WTC11 (cell line): Measurements from ENCODE around the gene PTPRJ. TPM values are rescaled to one million over a fixed set of nuclear protein-coding genes. Genes with fewer than 3 reads are reported as not detected.
A peak's percentile ranks its signal among the peaks of the same experiment; 100 is the strongest.

ENCODE experiments used
- ATAC-seq: fragments of 200-7000 bp; cut with Tn5 transposase; 2 replicates; pipeline ENCODE4 v1.10.0; 2021; ENCODE audit warnings: mild to moderate bottlenecking, moderate library complexity
- Bru-seq: library from RNA; stranded (reverse); fragments of 400-500 nt; gene quantifications from one replicate; lab custom pipeline; 2021; lab: Mats Ljungman, UMichigan
- CTCF ChIA-PET: fragments of 300-600 bp; sonication (Branson Sonifier 250); formaldehyde crosslinking; loops from one replicate; lab custom pipeline; 2021; ENCODE audit warnings: antibody characterized with exemption; lab: Charles Lee
- POLR2A ChIA-PET: fragments of 350-600 bp; sonication (Branson Sonifier 250); formaldehyde crosslinking; loops from one replicate; lab custom pipeline; 2021; ENCODE audit warnings: antibody characterized with exemption; lab: Charles Lee
- DNase-seq: peaks from one replicate; pipeline ENCODE4 v3.0.0; 2021; ENCODE audit warnings: low spot score
- H3K27ac Mint-ChIP-seq: 2 replicates; pipeline ENCODE4 v1.8.0; 2021; ENCODE audit warnings: mixed read lengths
- H3K27me3 Mint-ChIP-seq: 2 replicates; pipeline ENCODE4 v1.8.0; 2021; ENCODE audit warnings: low read depth, mild to moderate bottlenecking, moderate library complexity, mixed read lengths
- H3K36me3 Mint-ChIP-seq: 2 replicates; pipeline ENCODE4 v1.8.0; 2021; ENCODE audit warnings: mixed read lengths
- H3K4me1 Mint-ChIP-seq: 2 replicates; pipeline ENCODE4 v1.8.0; 2022; ENCODE audit warnings: mixed read lengths
- H3K4me3 Mint-ChIP-seq: 2 replicates; pipeline ENCODE4 v1.8.0; 2021; ENCODE audit warnings: mild to moderate bottlenecking, moderate library complexity, mixed read lengths
- H3K9me3 Mint-ChIP-seq: 2 replicates; pipeline ENCODE4 v1.8.0; 2021; ENCODE audit warnings: mixed read lengths
- OVOL2 ChIP-seq: fragments of 250-450 bp; sonication (Bioruptor Pico); IDR thresholded peaks from 2 replicates; pipeline ENCODE4 v1.9.0; 2021; ENCODE audit warnings: mild to moderate bottlenecking, borderline replicate concordance
- ZNF416 ChIP-seq: fragments of 250-450 bp; sonication (Bioruptor Pico); IDR thresholded peaks from 2 replicates; pipeline ENCODE4 v1.9.0; 2021; ENCODE audit warnings: mild to moderate bottlenecking, inconsistent platforms
- ZNF423 ChIP-seq: fragments of 250-450 bp; sonication (Bioruptor Pico); IDR thresholded peaks from 2 replicates; pipeline ENCODE4 v2.1.2; 2022; ENCODE audit warnings: mild to moderate bottlenecking, moderate library complexity
- long read RNA-seq, 3 experiments: library from RNA in 1 of 3; library from capped mRNA in 1 of 3; library from polyadenylated mRNA in 1 of 3; unstranded in 2 of 3; stranded (forward) in 1 of 3; transcript quantifications; one replicate each; pipeline ENCODE4 v2.0.0, GENCODE V29; 2021
- total RNA-seq: library from RNA; stranded (reverse); gene quantifications from 3 replicates; pipeline ENCODE4 v1.2.3, GENCODE V29; 2021
- TF ChIP-seq, protein P1 (sequence below): sonication (generic); formaldehyde crosslinking; IDR thresholded peaks from 2 replicates; pipeline ENCODE4 v1.8.0; 2022; ENCODE audit warnings: mild to moderate bottlenecking, missing genetic modification reagents
- TF ChIP-seq, protein P2 (sequence below): sonication (generic); formaldehyde crosslinking; IDR thresholded peaks from 2 replicates; pipeline ENCODE4 v1.8.0; 2022; ENCODE audit warnings: mild to moderate bottlenecking, missing genetic modification reagents
- TF ChIP-seq, protein P3 (sequence below): sonication (generic); formaldehyde crosslinking; IDR thresholded peaks from 2 replicates; pipeline ENCODE4 v1.8.1; 2022; ENCODE audit warnings: low read depth, missing genetic modification reagents, borderline replicate concordance
- TF ChIP-seq, protein P4 (sequence below): sonication (generic); formaldehyde crosslinking; IDR thresholded peaks from 2 replicates; pipeline ENCODE4 v1.8.1; 2023; ENCODE audit warnings: mild to moderate bottlenecking, missing genetic modification reagents, moderate library complexity
- TF ChIP-seq, protein P5 (sequence below): sonication (generic); formaldehyde crosslinking; IDR thresholded peaks from 2 replicates; pipeline ENCODE4 v1.8.1; 2022; ENCODE audit warnings: mild to moderate bottlenecking, missing genetic modification reagents, moderate library complexity, borderline replicate concordance
- TF ChIP-seq, protein P6 (sequence below): sonication (generic); formaldehyde crosslinking; IDR thresholded peaks from 2 replicates; pipeline ENCODE4 v1.8.1; 2022; ENCODE audit warnings: missing genetic modification reagents, borderline replicate concordance
- TF ChIP-seq, protein P7 (sequence below): sonication (generic); formaldehyde crosslinking; IDR thresholded peaks from 2 replicates; pipeline ENCODE4 v1.8.1; 2023; ENCODE audit warnings: mild to moderate bottlenecking, missing genetic modification reagents, borderline replicate concordance
- TF ChIP-seq, protein P8 (sequence below): sonication (generic); formaldehyde crosslinking; conservative IDR thresholded peaks from 2 replicates; pipeline ENCODE4 v1.8.1; 2023; ENCODE audit warnings: mild to moderate bottlenecking, low read depth, missing genetic modification reagents, moderate library complexity
- TF ChIP-seq, protein P9 (sequence below): sonication (generic); formaldehyde crosslinking; IDR thresholded peaks from 2 replicates; pipeline ENCODE4 v1.8.0; 2022; ENCODE audit warnings: mild to moderate bottlenecking, missing genetic modification reagents
- TF ChIP-seq, protein P10 (sequence below): sonication (generic); formaldehyde crosslinking; IDR thresholded peaks from 2 replicates; pipeline ENCODE4 v1.8.1; 2023; ENCODE audit warnings: mild to moderate bottlenecking, missing genetic modification reagents

The PTPRJ gene
- 17.1 to 19.5 TPM (median 17.9 TPM) in 3 replicates for total RNA-seq
- Bru-seq, nascent RNA, result percentile 69 among the genes with signal in this experiment
- long read RNA-seq, experiment 1, partial matches to known transcripts, result 14 of 55 reads
- long read RNA-seq, experiment 1, other reads (novel, unspliced or antisense), result 38 of 55 reads
- long read RNA-seq, experiment 2, partial matches to known transcripts, result 18 of 31 reads
- long read RNA-seq, experiment 2, other reads (novel, unspliced or antisense), result 12 of 31 reads
- long read RNA-seq, experiment 3, partial matches to known transcripts, result 1 of 2 reads
- long read RNA-seq, experiment 3, other reads (novel, unspliced or antisense), result 1 of 2 reads

DNA sequence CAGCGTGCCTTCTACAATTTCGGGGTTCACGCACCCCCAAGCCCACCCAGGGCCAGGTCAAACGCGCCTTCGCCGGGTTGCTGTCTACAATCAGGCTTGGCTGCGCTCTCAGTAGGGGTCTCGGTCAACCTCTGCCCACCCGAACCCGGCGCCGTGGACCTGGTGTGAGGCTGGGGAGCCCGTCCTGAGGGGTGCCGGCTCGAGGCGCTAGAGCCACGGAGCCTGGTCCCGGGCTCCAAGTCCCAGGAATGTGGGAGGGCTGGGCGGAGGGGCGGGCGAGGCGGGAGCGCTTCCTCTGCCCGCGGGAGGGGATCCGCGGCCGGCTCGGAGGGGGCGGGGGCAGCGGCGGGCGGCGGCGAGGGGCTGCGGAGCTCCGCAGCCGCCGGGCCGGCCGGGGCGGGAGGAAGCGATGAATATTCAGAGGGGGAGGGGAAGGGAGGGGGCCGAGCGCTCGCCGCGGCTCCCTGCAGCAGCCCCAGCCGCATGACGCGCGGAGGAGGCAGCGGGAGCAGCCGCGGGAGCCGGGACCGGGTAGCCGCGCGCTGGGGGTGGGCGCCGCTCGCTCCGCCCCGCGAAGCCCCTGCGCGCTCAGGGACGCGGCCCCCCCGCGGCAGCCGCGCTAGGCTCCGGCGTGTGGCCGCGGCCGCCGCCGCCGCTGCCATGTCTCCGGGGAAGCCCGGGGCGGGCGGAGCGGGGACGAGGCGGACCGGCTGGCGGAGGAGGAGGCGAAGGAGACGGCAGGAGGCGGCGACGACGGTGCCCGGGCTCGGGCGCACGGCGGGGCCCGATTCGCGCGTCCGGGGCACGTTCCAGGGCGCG, at the start of gene PTPRJ:
PTPRJ (plus strand) TSS at position 472 of the 819 bp plus-strand sequence. CDS start 354 bp downstream, outside the sequence.
- H3K9me3 Mint-ChIP-seq, result no peaks in the 10 kb centered on the region
- no peaks in the 10 kb centered on the region for H3K36me3 Mint-ChIP-seq
- peak; percentile 77 for DNase-seq
- peak; percentile 54 for ATAC-seq
- peaks cover 8% of the 10 kb centered on the region for H3K27me3 Mint-ChIP-seq
- CTCF ChIA-PET, result interaction anchor here (0.6 to 1.9 kb wide), 9 partner anchors 15 to 137 kb away, joined by 3 to 14 read pairs (median 4); no protein-coding TSS in a partner anchor
- POLR2A ChIA-PET, result interaction anchor here (0.7 kb wide), 3 partner anchors 9 to 214 kb away, joined by 3 to 6 read pairs (median 4); no protein-coding TSS in a partner anchor
- H3K27ac Mint-ChIP-seq, result peak within 1 kb of the TSS; percentile 85
- peak within 1 kb of the TSS; percentile 80 for H3K4me3 Mint-ChIP-seq
- TF ChIP-seq ZNF423 (CRISPR knock-in tag), result 0 out of 2 replicates have a peak, but pooled peaks have one; percentile 24
- TF ChIP-seq, protein P1, sequence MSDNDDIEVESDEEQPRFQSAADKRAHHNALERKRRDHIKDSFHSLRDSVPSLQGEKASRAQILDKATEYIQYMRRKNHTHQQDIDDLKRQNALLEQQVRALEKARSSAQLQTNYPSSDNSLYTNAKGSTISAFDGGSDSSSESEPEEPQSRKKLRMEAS (CRISPR knock-in tag), result no peak
- TF ChIP-seq, protein P2, sequence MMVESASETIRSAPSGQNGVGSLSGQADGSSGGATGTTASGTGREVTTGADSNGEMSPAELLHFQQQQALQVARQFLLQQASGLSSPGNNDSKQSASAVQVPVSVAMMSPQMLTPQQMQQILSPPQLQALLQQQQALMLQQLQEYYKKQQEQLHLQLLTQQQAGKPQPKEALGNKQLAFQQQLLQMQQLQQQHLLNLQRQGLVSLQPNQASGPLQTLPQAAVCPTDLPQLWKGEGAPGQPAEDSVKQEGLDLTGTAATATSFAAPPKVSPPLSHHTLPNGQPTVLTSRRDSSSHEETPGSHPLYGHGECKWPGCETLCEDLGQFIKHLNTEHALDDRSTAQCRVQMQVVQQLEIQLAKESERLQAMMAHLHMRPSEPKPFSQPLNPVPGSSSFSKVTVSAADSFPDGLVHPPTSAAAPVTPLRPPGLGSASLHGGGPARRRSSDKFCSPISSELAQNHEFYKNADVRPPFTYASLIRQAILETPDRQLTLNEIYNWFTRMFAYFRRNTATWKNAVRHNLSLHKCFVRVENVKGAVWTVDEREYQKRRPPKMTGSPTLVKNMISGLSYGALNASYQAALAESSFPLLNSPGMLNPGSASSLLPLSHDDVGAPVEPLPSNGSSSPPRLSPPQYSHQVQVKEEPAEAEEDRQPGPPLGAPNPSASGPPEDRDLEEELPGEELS, result peak; percentile 75
- TF ChIP-seq OVOL2 (CRISPR knock-in tag), result no peak
- TF ChIP-seq, protein P3, sequence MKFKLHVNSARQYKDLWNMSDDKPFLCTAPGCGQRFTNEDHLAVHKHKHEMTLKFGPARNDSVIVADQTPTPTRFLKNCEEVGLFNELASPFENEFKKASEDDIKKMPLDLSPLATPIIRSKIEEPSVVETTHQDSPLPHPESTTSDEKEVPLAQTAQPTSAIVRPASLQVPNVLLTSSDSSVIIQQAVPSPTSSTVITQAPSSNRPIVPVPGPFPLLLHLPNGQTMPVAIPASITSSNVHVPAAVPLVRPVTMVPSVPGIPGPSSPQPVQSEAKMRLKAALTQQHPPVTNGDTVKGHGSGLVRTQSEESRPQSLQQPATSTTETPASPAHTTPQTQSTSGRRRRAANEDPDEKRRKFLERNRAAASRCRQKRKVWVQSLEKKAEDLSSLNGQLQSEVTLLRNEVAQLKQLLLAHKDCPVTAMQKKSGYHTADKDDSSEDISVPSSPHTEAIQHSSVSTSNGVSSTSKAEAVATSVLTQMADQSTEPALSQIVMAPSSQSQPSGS (CRISPR knock-in tag), result no peak
- TF ChIP-seq, protein P4, sequence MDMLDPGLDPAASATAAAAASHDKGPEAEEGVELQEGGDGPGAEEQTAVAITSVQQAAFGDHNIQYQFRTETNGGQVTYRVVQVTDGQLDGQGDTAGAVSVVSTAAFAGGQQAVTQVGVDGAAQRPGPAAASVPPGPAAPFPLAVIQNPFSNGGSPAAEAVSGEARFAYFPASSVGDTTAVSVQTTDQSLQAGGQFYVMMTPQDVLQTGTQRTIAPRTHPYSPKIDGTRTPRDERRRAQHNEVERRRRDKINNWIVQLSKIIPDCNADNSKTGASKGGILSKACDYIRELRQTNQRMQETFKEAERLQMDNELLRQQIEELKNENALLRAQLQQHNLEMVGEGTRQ (CRISPR knock-in tag), result 0 out of 2 replicates have a peak, but pooled peaks have one; percentile 9
- H3K4me1 Mint-ChIP-seq, result peaks cover 26% of the 10 kb centered on the region

DNA sequence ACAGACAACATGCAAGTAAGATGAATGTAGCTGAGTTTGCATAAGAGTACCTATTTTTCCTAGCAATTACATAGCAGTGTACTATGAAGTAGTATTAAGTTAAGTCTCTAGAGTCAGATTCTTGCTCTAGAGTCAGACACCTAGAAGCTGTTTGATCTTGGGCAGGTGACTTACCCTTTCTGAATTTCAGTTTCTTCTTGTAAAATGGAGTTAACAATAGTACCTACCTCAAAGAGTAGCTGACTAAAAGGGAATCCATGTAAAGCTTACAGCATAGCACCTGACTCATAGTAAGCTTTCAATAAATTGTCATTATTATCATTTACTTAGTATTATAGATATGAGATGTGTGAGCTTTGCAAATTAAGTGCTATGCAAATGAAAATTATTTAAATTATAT, 47.8 kb upstream of the PTPRJ start:
- no peak overlapping the region for H3K4me3 Mint-ChIP-seq
- H3K27ac Mint-ChIP-seq, result no peak overlapping the region
- ChIA-PET CTCF (interaction anchor here (0.8 to 5.9 kb wide), 4 partner anchors 11 to 177 kb away, joined by 3 to 60 read pairs (median 12); no protein-coding TSS in a partner anchor), POLR2A (no interaction called here)
- ATAC-seq (no peak), DNase-seq (no peak)
- no peaks in the 10 kb centered on the region for H3K9me3 Mint-ChIP-seq
- H3K27me3 Mint-ChIP-seq, result no peaks in the 10 kb centered on the region
- peaks cover 6% of the 10 kb centered on the region for H3K4me1 Mint-ChIP-seq
- no peaks in the 10 kb centered on the region for H3K36me3 Mint-ChIP-seq
- no peak for TF ChIP-seq ZNF416
- TF ChIP-seq, protein P5, sequence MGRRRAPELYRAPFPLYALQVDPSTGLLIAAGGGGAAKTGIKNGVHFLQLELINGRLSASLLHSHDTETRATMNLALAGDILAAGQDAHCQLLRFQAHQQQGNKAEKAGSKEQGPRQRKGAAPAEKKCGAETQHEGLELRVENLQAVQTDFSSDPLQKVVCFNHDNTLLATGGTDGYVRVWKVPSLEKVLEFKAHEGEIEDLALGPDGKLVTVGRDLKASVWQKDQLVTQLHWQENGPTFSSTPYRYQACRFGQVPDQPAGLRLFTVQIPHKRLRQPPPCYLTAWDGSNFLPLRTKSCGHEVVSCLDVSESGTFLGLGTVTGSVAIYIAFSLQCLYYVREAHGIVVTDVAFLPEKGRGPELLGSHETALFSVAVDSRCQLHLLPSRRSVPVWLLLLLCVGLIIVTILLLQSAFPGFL (CRISPR knock-in tag), result no peak
- TF ChIP-seq, protein P6, sequence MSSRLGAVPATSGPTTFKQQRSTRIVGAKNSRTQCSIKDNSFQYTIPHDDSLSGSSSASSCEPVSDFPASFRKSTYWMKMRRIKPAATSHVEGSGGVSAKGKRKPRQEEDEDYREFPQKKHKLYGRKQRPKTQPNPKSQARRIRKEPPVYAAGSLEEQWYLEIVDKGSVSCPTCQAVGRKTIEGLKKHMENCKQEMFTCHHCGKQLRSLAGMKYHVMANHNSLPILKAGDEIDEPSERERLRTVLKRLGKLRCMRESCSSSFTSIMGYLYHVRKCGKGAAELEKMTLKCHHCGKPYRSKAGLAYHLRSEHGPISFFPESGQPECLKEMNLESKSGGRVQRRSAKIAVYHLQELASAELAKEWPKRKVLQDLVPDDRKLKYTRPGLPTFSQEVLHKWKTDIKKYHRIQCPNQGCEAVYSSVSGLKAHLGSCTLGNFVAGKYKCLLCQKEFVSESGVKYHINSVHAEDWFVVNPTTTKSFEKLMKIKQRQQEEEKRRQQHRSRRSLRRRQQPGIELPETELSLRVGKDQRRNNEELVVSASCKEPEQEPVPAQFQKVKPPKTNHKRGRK (CRISPR knock-in tag), result no peak
- TF ChIP-seq, protein P7, sequence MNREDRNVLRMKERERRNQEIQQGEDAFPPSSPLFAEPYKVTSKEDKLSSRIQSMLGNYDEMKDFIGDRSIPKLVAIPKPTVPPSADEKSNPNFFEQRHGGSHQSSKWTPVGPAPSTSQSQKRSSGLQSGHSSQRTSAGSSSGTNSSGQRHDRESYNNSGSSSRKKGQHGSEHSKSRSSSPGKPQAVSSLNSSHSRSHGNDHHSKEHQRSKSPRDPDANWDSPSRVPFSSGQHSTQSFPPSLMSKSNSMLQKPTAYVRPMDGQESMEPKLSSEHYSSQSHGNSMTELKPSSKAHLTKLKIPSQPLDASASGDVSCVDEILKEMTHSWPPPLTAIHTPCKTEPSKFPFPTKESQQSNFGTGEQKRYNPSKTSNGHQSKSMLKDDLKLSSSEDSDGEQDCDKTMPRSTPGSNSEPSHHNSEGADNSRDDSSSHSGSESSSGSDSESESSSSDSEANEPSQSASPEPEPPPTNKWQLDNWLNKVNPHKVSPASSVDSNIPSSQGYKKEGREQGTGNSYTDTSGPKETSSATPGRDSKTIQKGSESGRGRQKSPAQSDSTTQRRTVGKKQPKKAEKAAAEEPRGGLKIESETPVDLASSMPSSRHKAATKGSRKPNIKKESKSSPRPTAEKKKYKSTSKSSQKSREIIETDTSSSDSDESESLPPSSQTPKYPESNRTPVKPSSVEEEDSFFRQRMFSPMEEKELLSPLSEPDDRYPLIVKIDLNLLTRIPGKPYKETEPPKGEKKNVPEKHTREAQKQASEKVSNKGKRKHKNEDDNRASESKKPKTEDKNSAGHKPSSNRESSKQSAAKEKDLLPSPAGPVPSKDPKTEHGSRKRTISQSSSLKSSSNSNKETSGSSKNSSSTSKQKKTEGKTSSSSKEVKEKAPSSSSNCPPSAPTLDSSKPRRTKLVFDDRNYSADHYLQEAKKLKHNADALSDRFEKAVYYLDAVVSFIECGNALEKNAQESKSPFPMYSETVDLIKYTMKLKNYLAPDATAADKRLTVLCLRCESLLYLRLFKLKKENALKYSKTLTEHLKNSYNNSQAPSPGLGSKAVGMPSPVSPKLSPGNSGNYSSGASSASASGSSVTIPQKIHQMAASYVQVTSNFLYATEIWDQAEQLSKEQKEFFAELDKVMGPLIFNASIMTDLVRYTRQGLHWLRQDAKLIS (CRISPR knock-in tag), result no peak
- TF ChIP-seq, protein P8, sequence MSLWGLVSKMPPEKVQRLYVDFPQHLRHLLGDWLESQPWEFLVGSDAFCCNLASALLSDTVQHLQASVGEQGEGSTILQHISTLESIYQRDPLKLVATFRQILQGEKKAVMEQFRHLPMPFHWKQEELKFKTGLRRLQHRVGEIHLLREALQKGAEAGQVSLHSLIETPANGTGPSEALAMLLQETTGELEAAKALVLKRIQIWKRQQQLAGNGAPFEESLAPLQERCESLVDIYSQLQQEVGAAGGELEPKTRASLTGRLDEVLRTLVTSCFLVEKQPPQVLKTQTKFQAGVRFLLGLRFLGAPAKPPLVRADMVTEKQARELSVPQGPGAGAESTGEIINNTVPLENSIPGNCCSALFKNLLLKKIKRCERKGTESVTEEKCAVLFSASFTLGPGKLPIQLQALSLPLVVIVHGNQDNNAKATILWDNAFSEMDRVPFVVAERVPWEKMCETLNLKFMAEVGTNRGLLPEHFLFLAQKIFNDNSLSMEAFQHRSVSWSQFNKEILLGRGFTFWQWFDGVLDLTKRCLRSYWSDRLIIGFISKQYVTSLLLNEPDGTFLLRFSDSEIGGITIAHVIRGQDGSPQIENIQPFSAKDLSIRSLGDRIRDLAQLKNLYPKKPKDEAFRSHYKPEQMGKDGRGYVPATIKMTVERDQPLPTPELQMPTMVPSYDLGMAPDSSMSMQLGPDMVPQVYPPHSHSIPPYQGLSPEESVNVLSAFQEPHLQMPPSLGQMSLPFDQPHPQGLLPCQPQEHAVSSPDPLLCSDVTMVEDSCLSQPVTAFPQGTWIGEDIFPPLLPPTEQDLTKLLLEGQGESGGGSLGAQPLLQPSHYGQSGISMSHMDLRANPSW, result no peak
- TF ChIP-seq, protein P9, sequence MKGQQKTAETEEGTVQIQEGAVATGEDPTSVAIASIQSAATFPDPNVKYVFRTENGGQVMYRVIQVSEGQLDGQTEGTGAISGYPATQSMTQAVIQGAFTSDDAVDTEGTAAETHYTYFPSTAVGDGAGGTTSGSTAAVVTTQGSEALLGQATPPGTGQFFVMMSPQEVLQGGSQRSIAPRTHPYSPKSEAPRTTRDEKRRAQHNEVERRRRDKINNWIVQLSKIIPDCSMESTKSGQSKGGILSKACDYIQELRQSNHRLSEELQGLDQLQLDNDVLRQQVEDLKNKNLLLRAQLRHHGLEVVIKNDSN (CRISPR knock-in tag), result no peak
- TF ChIP-seq, protein P10, sequence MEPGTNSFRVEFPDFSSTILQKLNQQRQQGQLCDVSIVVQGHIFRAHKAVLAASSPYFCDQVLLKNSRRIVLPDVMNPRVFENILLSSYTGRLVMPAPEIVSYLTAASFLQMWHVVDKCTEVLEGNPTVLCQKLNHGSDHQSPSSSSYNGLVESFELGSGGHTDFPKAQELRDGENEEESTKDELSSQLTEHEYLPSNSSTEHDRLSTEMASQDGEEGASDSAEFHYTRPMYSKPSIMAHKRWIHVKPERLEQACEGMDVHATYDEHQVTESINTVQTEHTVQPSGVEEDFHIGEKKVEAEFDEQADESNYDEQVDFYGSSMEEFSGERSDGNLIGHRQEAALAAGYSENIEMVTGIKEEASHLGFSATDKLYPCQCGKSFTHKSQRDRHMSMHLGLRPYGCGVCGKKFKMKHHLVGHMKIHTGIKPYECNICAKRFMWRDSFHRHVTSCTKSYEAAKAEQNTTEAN (CRISPR knock-in tag), result no peak
